ENCODE results near the gene CAMK1D.

- TF ChIP-seq POLR2A (IDR thresholded peaks at IDR 0.05) (no peak), CTCF (IDR thresholded peaks at IDR 0.05) (no peak), POLR2AphosphoS5 (IDR thresholded peaks at IDR 0.05; ENCODE audit: insufficient read depth in 1 of 2, low read depth in 1 of 2) (no peak)
Observed at GRCh38 chr10:12597176-12597575, 247.8 kb downstream of the CAMK1D start.
